ENCODE data around the gene SIGLEC11.
A peak's percentile ranks its signal among the peaks of the same experiment; 100 is the strongest.
"Not testable (repeated sequence)": the region's sequence is repeated elsewhere in the genome, so short reads cannot be mapped to it uniquely, and the experiment has no call there.

Gene SIGLEC11, protein sequence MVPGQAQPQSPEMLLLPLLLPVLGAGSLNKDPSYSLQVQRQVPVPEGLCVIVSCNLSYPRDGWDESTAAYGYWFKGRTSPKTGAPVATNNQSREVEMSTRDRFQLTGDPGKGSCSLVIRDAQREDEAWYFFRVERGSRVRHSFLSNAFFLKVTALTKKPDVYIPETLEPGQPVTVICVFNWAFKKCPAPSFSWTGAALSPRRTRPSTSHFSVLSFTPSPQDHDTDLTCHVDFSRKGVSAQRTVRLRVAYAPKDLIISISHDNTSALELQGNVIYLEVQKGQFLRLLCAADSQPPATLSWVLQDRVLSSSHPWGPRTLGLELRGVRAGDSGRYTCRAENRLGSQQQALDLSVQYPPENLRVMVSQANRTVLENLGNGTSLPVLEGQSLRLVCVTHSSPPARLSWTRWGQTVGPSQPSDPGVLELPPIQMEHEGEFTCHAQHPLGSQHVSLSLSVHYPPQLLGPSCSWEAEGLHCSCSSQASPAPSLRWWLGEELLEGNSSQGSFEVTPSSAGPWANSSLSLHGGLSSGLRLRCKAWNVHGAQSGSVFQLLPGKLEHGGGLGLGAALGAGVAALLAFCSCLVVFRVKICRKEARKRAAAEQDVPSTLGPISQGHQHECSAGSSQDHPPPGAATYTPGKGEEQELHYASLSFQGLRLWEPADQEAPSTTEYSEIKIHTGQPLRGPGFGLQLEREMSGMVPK

GRCh38 chr19:49960980-49961379 lies at the start of gene SIGLEC11:
TSS of gene SIGLEC11 (minus strand) at chr19:49961172. CDS start at chr19:49961081, 91 bp downstream.
- DNase-seq, result not testable (repeated sequence)

DNA sequence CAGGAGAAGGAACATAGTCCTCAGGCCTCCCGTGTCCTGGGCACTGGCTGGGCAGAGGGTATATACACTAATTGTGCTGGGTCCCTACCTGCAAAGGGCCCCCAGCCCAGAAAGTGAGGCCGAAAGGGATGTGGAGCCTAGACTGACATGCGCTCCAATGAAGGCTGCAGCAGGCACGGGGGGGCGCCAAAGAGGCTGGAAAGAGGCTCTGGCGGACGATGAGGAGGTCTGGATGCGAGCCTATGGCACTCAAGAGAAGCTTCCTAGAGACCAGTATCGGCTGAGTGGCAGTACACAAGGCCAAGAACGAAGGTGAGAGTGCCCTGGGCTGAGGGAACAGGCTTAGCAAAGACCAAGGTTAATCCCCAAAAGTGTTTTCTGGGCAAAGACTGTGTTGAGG lies 47.6 kb upstream of the SIGLEC11 start:
- DNase-seq, result no peak

DNA sequence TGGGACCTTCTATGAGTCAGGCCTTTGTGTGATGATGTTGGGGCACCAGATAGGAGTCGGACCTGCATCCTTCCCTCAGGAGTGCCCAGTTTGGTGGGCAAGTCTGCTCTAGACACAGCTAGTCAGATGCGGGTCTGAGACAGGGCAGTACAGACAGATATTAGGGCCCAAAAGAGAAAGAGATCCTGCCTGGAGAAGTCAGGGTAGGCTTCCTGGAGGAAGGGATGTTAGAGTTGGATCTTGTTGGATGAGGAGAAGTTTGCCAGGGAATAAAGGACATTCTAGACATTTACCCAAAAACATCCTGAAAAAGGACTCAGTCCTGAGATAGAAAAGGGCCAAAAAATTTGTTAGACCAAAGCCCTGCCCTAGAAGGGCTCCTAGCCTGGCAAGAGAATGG lies 47.0 kb upstream of the SIGLEC11 start:
- no peak for DNase-seq

- DNase-seq, result no peak
Measured at GRCh38 chr19:50007170-50007569, 46.2 kb upstream of the SIGLEC11 start.

GRCh38 chr19:50005428-50005827 lies 44.5 kb upstream of the SIGLEC11 start:
- DNase-seq, result no peak

DNA sequence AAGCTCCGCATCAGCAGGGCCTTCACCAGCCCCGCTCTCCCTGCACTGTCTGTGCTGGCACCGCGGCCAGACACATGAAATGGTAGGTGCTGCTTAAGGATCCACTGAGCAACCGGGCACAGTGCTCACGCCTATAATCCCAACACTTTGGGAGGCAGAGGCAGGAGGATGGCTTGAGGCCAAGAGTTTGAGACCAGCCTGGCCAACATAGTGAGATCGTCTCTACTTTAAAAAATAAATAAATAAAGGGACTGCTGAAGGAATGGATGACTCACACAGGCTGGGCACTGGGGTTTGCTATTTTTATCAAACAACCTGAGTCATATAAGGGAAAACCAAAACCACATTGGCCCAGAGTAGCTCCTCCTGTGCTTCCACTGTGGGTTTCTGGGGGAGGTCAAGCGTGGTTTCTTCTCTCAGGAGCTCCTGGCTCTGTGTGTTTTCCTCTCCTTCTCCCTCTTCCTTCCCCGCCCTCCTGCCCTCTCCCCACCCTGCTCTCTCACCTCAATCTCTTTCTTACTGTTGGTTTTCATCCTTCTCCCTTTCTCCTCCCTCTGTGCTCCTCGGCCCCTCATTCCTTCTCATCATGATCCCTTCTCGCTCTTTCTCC lies 42.9 kb upstream of the SIGLEC11 start:
- no peak for DNase-seq

DNA sequence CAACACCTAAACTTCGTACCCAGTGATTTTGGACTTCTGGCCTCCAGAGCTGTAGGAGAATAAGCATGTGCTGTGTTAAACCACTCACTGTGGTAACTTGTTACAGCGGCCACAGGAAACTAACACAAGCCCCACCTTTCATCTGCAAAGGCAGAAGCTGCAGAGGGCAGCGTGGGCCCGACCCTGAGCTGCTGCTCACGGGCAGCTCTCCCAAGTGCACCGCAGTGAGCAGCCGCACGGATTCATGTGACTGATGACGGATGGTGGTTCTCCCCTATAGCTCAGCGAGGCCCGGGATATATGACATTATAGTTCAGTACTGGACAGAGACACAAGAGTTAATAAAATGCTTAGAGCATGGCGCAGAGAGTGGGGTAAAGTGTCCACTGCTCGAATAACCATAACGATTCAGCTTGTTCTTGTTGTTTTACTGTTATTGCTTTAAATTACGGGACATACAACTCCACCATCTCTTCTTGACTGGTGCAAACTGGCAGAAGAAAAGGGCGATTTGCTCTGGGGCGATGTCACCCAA lies 42.3 kb upstream of the SIGLEC11 start:
- DNase-seq, result no peak

DNA sequence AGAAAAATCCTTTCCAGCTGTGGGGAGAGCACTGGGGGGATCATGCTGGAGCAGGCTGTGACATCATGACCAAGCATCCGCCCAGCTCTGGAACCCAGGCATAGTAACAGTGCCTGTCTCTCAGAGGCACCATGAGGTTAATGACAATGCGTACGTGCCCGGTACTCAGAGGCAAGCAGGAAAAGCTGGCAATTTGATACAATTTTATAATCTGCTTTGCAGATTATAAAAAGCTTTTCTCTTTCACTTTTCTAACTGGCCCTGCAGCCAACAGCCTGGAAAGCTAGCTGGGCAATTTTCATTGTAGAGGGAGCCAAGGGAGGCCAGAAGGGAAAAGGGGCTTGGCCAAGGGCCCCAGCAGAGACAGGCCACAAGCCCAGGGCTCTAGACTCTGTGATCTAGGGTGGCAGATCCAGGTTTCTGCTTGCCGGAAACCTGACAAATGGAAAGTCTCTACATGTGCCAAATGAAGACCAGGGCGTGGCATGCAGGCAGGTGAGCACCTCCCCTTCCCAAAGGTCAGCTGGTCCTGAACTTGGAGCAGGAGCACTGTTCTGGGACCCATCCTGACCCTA lies 41.5 kb upstream of the SIGLEC11 start:
- DNase-seq, result no peak

DNA sequence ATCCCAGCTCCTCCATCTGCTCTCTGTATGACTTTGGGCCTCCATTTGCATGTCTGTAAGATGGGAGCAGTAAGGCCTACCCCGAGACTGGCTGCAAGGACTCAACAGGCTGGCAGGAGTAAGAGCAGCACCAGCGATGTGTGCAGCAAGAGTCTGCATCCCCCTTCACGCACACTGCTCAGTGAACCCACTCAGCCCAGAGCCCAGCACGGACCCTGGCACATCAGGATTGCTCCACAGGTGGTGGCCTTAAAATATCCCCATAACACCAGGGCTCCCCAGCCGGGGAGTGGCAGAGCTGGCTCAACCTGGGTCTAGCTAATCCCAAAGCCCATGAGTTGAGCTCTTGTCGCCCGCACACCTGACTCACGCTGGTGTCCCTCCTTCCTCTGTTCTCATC lies 40.8 kb upstream of the SIGLEC11 start:
- DNase-seq, result no peak

DNA sequence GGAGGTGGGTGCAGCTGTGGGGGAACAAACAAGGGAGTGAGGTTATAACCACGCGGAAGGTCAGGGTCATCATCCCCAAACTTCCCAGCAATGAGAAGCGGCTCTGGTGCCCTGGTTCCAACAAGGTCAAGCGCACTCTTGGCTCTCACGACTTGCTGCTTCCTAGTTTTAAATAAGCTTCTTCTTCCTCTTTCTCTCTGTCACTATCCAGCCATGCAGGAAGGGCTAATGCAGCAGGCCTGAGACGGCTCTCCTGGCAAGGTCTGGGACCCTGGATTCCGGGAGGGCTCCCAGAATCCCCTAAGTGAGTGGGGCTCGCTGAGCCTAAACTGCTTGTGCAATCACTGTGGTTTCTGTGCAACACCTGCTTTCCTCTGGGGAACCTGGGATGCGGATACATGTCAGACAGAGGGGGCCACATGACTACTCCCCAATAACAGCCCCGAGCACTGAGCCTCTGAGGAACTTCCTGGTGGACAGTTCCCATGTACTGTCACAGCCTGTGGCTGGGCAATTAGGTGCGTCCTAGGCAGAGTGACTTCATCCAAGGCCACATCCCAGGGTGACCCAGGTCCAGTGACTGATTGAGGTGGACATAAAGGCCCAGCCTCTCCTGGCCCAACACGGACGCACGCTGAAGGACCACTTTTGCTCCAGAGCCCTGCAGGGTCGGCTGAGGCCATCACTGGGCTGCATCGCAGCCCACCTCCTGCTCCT lies 40.0 kb upstream of the SIGLEC11 start:
- no peak for DNase-seq

DNA sequence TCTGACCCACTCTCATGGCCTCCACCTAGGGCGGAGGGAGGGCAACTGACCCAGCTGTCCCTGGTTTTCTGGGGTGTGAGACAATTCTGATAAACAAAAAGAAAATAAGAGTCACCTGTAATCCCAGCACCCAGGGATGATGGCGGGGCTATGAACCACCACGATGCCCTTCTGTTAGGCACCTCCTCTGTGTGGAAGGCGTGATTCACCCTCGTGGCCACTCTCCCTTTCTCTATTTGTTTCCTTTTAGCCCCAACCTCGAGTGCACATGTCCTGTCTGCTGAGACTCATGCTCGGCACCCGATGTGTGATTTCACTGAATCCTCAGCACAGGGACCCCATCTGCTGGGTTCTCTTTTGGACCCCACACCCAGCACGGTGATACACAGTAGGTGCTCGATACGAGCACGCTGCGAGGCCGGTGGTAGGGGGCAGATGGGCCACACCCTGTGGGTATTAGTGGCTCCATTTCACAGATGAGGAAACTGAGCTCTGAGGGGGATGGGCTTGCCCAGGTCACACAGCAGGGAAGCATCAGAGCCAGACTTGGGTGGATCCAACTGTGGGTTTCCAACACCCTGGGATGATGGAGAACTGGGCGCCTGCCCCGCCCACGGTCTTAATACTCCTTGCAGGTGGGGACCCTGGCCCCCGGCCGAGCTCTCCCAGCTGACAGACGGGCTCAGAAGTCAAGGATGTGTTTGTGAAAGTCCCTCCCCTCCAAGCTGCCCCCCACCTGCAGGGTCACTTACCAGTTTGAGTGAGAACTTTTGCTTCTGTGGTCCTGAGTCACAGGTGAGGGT lies 39.3 kb upstream of the SIGLEC11 start:
- DNase-seq, result no peak

- DNase-seq, result no peak
Measured at GRCh38 chr19:49999371-50000010, 38.5 kb upstream of the SIGLEC11 start.

GRCh38 chr19:49997709-49998108 lies 36.7 kb upstream of the SIGLEC11 start:
- DNase-seq, result no peak

DNA sequence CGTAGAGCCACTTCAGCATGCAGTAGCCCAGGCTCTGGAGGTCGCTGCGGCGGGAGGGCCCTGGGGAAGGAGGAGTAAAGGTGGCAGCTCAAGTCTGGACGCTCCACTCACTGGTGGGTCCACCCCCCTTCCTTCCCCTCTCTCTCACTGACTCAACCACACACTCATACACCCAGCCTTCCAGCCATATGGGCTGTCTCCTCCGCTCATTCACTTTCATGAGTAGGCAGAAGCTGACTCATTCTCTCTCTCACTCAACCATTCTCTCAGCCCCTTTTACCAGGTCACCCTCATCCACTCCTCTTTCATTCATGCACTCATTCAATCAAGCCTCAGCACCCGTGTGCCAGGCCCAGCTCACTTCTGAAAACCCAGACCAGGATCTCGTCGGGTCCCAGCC lies 27.5 kb upstream of the SIGLEC11 start:
- no peak for DNase-seq

- DNase-seq, result no peak
Measured at GRCh38 chr19:49988007-49988406, 27.0 kb upstream of the SIGLEC11 start.

- DNase-seq, result no peak
Measured at GRCh38 chr19:49987159-49987698, 26.3 kb upstream of the SIGLEC11 start.

- DNase-seq, result no peak
Measured at GRCh38 chr19:49986354-49986753, 25.4 kb upstream of the SIGLEC11 start.

DNA sequence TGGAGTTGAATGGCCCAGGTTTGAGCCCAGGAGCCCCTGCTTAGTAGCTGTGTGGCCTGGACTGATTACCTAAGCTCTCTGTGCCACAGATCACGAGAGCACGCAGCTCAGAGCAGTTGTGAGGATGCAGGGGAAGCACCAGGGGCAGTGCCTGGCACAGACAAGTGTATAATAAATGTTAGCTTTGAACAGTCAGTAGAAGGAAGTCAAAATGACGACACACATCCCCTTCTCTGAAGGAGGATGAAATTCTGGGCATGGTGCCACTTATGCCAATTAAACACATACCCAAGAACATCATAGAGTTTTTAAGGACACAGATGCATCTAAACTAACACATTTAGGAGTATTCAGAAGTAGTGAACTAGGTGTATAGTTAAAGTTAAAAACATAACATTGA lies 24.9 kb upstream of the SIGLEC11 start:
- no peak for DNase-seq

- DNase-seq, result no peak
Measured at GRCh38 chr19:49984491-49984890, 23.5 kb upstream of the SIGLEC11 start.

DNA sequence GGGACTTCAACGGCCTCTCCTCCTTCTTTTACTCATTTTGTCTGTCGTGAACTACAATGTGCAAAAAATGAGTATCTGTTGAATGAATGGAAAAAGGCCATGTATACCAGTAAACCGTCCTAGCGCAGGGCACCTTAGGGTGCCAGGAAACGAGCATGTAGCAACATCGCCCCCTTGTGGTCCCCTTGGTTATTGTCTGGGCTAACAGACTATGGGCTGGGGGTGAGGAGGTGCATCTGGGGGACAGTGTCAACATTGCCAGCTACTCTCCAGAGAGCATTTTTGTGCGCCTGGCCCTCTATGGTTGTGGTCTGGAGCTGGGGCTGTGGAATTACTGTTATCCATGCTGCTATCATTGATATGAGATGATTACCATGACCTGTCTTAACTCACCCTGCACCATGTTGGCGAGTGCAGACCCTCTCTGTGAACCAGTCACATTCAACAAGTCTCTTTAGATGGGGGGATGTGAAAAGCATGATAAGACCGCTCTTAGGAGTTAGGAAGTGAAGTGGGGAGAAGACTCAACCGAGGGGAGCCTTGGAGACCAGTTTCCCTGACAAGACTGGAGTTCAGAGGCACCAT lies 22.8 kb upstream of the SIGLEC11 start:
- DNase-seq, result peak; percentile 70
